Smooth muscle cell (in vitro differentiated cells): ENCODE data around the gene CSRP2. TPM values are rescaled to one million over a fixed set of nuclear protein-coding genes. Genes with fewer than 3 reads are reported as not detected.

ENCODE experiments used
- DNase-seq: peaks from one replicate; lab custom pipeline; 2025; ENCODE audit not compliant: unreplicated experiment; lab: John Stamatoyannopoulos, UW
- H2AFZ ChIP-seq: fragments of 200-600 bp; sonication (generic); 2 replicates; pipeline ENCODE4 v1.6.0; 2016; ENCODE audit warnings: antibody characterized with exemption, low read depth, mild to moderate bottlenecking
- H3F3A ChIP-seq: fragments of 200-600 bp; sonication (generic); 2 replicates; pipeline ENCODE4 v1.6.0; 2017; ENCODE audit warnings: antibody characterized with exemption, low read depth
- H3K27ac ChIP-seq: fragments of 200-600 bp; sonication (generic); 2 replicates; pipeline ENCODE4 v1.5.1; 2016; ENCODE audit warnings: low read depth, mild to moderate bottlenecking
- H3K27me3 ChIP-seq: fragments of 200-600 bp; sonication (generic); 2 replicates; pipeline ENCODE4 v1.6.1; 2016; ENCODE audit warnings: low read depth, mild to moderate bottlenecking
- H3K36me3 ChIP-seq: fragments of 200-600 bp; sonication (generic); 2 replicates; pipeline ENCODE4 v1.5.1; 2016; ENCODE audit warnings: low read depth
- H3K4me1 ChIP-seq: fragments of 200-600 bp; sonication (generic); 2 replicates; pipeline ENCODE4 v1.5.1; 2016; ENCODE audit warnings: low read depth
- H3K4me2 ChIP-seq: fragments of 200-600 bp; sonication (generic); 2 replicates; pipeline ENCODE4 v1.6.0; 2016; ENCODE audit warnings: mild to moderate bottlenecking
- H3K4me3 ChIP-seq: fragments of 200-600 bp; sonication (generic); 2 replicates; pipeline ENCODE4 v1.5.1; 2016; ENCODE audit warnings: mild to moderate bottlenecking
- H3K79me2 ChIP-seq: fragments of 200-600 bp; sonication (generic); 2 replicates; pipeline ENCODE4 v1.6.0; 2016; ENCODE audit warnings: low read depth, mild to moderate bottlenecking
- H3K9ac ChIP-seq: fragments of 200-600 bp; sonication (generic); 2 replicates; pipeline ENCODE4 v1.6.0; 2016; ENCODE audit warnings: low read depth
- H3K9me3 ChIP-seq: fragments of 200-600 bp; sonication (generic); replicated peaks from 2 replicates; pipeline ENCODE4 v1.5.1; 2016; ENCODE audit warnings: low read depth
- H4K20me1 ChIP-seq: fragments of 200-600 bp; sonication (generic); 2 replicates; pipeline ENCODE4 v1.6.0; 2016; ENCODE audit warnings: low read depth
- CTCF ChIP-seq: fragments of 200-600 bp; sonication (generic); IDR thresholded peaks from 2 replicates; pipeline ENCODE4 v1.5.1; 2017; ENCODE audit warnings: borderline replicate concordance, mild to moderate bottlenecking, antibody characterized with exemption; ENCODE audit not compliant: insufficient read depth, poor library complexity, severe bottlenecking
- WGBS: methylation state at CpG from one replicate; pipeline ENCODE4 v1.1.7; 2016; ENCODE audit warnings: low lambda C conversion rate; 5-methylcytosine and 5-hydroxymethylcytosine counted together
- polyA plus RNA-seq: library from polyadenylated mRNA; unstranded; fragments of >200 nt; fragmentation: Nextera tagmentation; extraction: Ambion mirVana; gene quantifications from 2 replicates; pipeline ENCODE4 v1.2.1, GENCODE V29; 2016
- total RNA-seq: library from RNA; depleted of rRNA; stranded (reverse); fragments of >200 nt; gene quantifications from 2 replicates; pipeline ENCODE4 v1.2.3, GENCODE V29; 2014

The CSRP2 gene
- total and polyA plus RNA-seq, 2 experiments from 2014 or later, result 379 to 735 TPM

GRCh38 chr12:76813972-76814371 is 64.8 kb downstream of the CSRP2 start:
- H3K4me1 ChIP-seq, result no peaks in the 10 kb centered on the region
- H3K9ac ChIP-seq, result no peak overlapping the region
- no peak for TF ChIP-seq CTCF
- no peak for DNase-seq
- H2AFZ ChIP-seq, result no peak overlapping the region
- H4K20me1 ChIP-seq, result no peaks in the 10 kb centered on the region
- no peaks in the 10 kb centered on the region for H3K36me3 ChIP-seq
- no peaks in the 10 kb centered on the region for H3K27me3 ChIP-seq
- H3K9me3 ChIP-seq, result no peaks in the 10 kb centered on the region
- 96% methylated on average over 4 of the region's 4 CpGs for WGBS
- no peak overlapping the region for H3K4me3 ChIP-seq
- H3F3A ChIP-seq, result peaks cover 5% of the 10 kb centered on the region
- H3K27ac ChIP-seq, result peak overlapping the region; percentile 34
- H3K79me2 ChIP-seq, result no peaks in the 10 kb centered on the region
- H3K4me2 ChIP-seq, result no peak overlapping the region

- Histone ChIP-seq H3K4me2 (peak overlapping the region; percentile 42), H3K9ac (no peak overlapping the region), H3K4me1 (no peaks in the 10 kb centered on the region), H3K27me3 (no peaks in the 10 kb centered on the region), H2AFZ (no peak overlapping the region), H3F3A (peaks cover 5% of the 10 kb centered on the region), H3K27ac (peak overlapping the region; percentile 34), H3K9me3 (no peaks in the 10 kb centered on the region), H3K4me3 (no peak overlapping the region), H4K20me1 (no peaks in the 10 kb centered on the region), H3K79me2 (peaks cover 3% of the 10 kb centered on the region), H3K36me3 (no peaks in the 10 kb centered on the region)
- DNase-seq, result no peak
- TF ChIP-seq CTCF, result no peak
These were observed 65.6 kb downstream of the CSRP2 start for GRCh38 chr12:76813265-76813664.

GRCh38 chr12:76811976-76812375 is 66.8 kb downstream of the CSRP2 start:
- H3K79me2 ChIP-seq, result peaks cover 4% of the 10 kb centered on the region
- H3K9me3 ChIP-seq, result no peaks in the 10 kb centered on the region
- no peak overlapping the region for H2AFZ ChIP-seq
- H4K20me1 ChIP-seq, result no peaks in the 10 kb centered on the region
- no peak overlapping the region for H3K4me3 ChIP-seq
- TF ChIP-seq CTCF, result no peak
- H3F3A ChIP-seq, result peaks cover 5% of the 10 kb centered on the region
- 86% methylated on average over 1 of the region's 1 CpG for WGBS
- DNase-seq, result no peak
- no peaks in the 10 kb centered on the region for H3K27me3 ChIP-seq
- H3K4me2 ChIP-seq, result no peak overlapping the region
- no peaks in the 10 kb centered on the region for H3K4me1 ChIP-seq
- H3K27ac ChIP-seq, result peak overlapping the region; percentile 34
- H3K36me3 ChIP-seq, result no peaks in the 10 kb centered on the region
- no peak overlapping the region for H3K9ac ChIP-seq

- H3K27me3 ChIP-seq, result no peaks in the 10 kb centered on the region
- H2AFZ ChIP-seq, result no peak overlapping the region
- no peak for DNase-seq
- H3K36me3 ChIP-seq, result no peaks in the 10 kb centered on the region
- no peak overlapping the region for H3K4me2 ChIP-seq
- no peaks in the 10 kb centered on the region for H3K4me1 ChIP-seq
- no peak for TF ChIP-seq CTCF
- H3F3A ChIP-seq, result peaks cover 5% of the 10 kb centered on the region
- H3K9ac ChIP-seq, result no peak overlapping the region
- H3K4me3 ChIP-seq, result no peak overlapping the region
- H3K27ac ChIP-seq, result peak overlapping the region; percentile 29
- WGBS, result 38% methylated on average over 6 of the region's 6 CpGs
- peaks cover 4% of the 10 kb centered on the region for H3K79me2 ChIP-seq
- H4K20me1 ChIP-seq, result no peaks in the 10 kb centered on the region
- no peaks in the 10 kb centered on the region for H3K9me3 ChIP-seq
These were observed 68.0 kb downstream of the CSRP2 start for GRCh38 chr12:76810671-76811419.
